GM12878 (cell line): ENCODE results near the gene PCDHGC3. TPM values are rescaled to one million over a fixed set of nuclear protein-coding genes. Genes with fewer than 3 reads are reported as not detected.
A peak's percentile ranks its signal among the peaks of the same experiment; 100 is the strongest.

Source experiments
- ATF7 ChIP-seq: fragments of 450-650 bp; IDR thresholded peaks from 2 replicates; pipeline ENCODE4 v1.6.1; 2016; ENCODE audit warnings: low read depth, mild to moderate bottlenecking
- DPF2 ChIP-seq: fragments of 450-650 bp; IDR thresholded peaks from 2 replicates; pipeline ENCODE4 v1.6.1; 2017; ENCODE audit warnings: mild to moderate bottlenecking
- EZH2 ChIP-seq: IDR thresholded peaks from 2 replicates; pipeline ENCODE4 v1.6.1; 2012; ENCODE audit warnings: low read depth, mild to moderate bottlenecking, control low read depth, inconsistent platforms, low read length, borderline replicate concordance; ENCODE audit not compliant: control insufficient read depth
- GATAD2B ChIP-seq: fragments of 450-650 bp; conservative IDR thresholded peaks from 2 replicates; pipeline ENCODE4 v1.6.1; 2017; ENCODE audit warnings: low read depth, mild to moderate bottlenecking, moderate library complexity
- IKZF2 ChIP-seq, 2 experiments: fragments of 450-650 bp; IDR thresholded peaks; 2 replicates each; pipeline ENCODE4 v1.6.1; 2017; ENCODE audit warnings: mild to moderate bottlenecking in 2 of 2, moderate library complexity in 2 of 2
- MTA2 ChIP-seq: fragments of 450-650 bp; IDR thresholded peaks from 2 replicates; pipeline ENCODE4 v1.6.1; 2016; ENCODE audit warnings: low read depth, mild to moderate bottlenecking, moderate library complexity
- MTA3 ChIP-seq: IDR thresholded peaks from 2 replicates; pipeline ENCODE4 v1.6.1; 2012; ENCODE audit warnings: low read length, inconsistent platforms, borderline replicate concordance
- NFIC ChIP-seq: IDR thresholded peaks from 2 replicates; pipeline ENCODE4 v1.6.1; 2012; ENCODE audit warnings: low read depth, mild to moderate bottlenecking, inconsistent platforms, low read length, moderate library complexity
- NKRF ChIP-seq: fragments of 450-650 bp; conservative IDR thresholded peaks from 2 replicates; pipeline ENCODE4 v1.6.1; 2017; ENCODE audit warnings: mild to moderate bottlenecking, moderate library complexity
- NR2C1 ChIP-seq: fragments of 450-650 bp; IDR thresholded peaks from 2 replicates; pipeline ENCODE4 v1.6.1; 2017; ENCODE audit warnings: antibody characterized with exemption, mild to moderate bottlenecking, moderate library complexity
- POLR2AphosphoS5 ChIP-seq: IDR thresholded peaks from 2 replicates; pipeline ENCODE4 v1.6.1; 2011; ENCODE audit warnings: mild to moderate bottlenecking, low read length, inconsistent platforms
- SP1 ChIP-seq: IDR thresholded peaks from one replicate; pipeline ENCODE4 v1.6.1; 2011; ENCODE audit warnings: low read depth, low read length
- SPI1 ChIP-seq: IDR thresholded peaks from 2 replicates; pipeline ENCODE4 v1.6.1; 2011; ENCODE audit warnings: low read depth, mild to moderate bottlenecking, low read length, moderate library complexity, borderline replicate concordance; ENCODE audit not compliant: insufficient read depth
- TARDBP ChIP-seq: IDR thresholded peaks from 2 replicates; pipeline ENCODE4 v1.6.1; 2016; ENCODE audit warnings: borderline replicate concordance
- TCF12 ChIP-seq: IDR thresholded peaks from 2 replicates; pipeline ENCODE4 v1.6.1; 2011; ENCODE audit warnings: low read depth, mild to moderate bottlenecking, low read length
- ZBTB33 ChIP-seq: fragments of 450-650 bp; IDR thresholded peaks from 2 replicates; pipeline ENCODE4 v1.6.1; 2017; ENCODE audit warnings: mild to moderate bottlenecking
- ZBTB40 ChIP-seq: fragments of 450-650 bp; IDR thresholded peaks from 2 replicates; pipeline ENCODE4 v1.6.1; 2016; ENCODE audit warnings: mild to moderate bottlenecking, moderate library complexity, borderline replicate concordance
- ZNF274 ChIP-seq: IDR thresholded peaks from one replicate; pipeline ENCODE4 v1.8.0; 2011; ENCODE audit not compliant: insufficient read length, insufficient read depth
- polyA plus RNA-seq, 11 experiments: library from polyadenylated mRNA; depleted of rRNA in 4 of 11; unstranded in 6 of 11; stranded (reverse) in 5 of 11; fragments of >200 nt; fragmentation: Nextera tagmentation in 4 of 11; fragmentation: Illumina TruSeq in 1 of 11; extraction: Ambion mirVana in 4 of 11; extraction: Trizol in 1 of 11; gene quantifications; 1 replicate in 1 of 11; 2 replicates in 10 of 11; pipeline versions ENCODE4 v1.2.1 to v1.2.3, GENCODE V29; 2011 to 2016; ENCODE audit warnings: inconsistent platforms in 2 of 11, missing spikeins in 2 of 11, low read depth in 1 of 11
- total RNA-seq, 4 experiments: library from RNA; depleted of rRNA in 3 of 4; stranded (reverse); fragments of >200 nt in 3 of 4; fragmentation: Illumina TruSeq in 1 of 4; extraction: Trizol in 1 of 4; gene quantifications; 2 replicates each; pipeline versions ENCODE4 v1.2.1 to v1.2.3, GENCODE V29; 2013 to 2021
- TF ChIP-seq, protein P1 (sequence below): fragments of 450-650 bp; formaldehyde crosslinking; IDR thresholded peaks from 2 replicates; pipeline ENCODE4 v1.5.0; 2022; ENCODE audit warnings: mild to moderate bottlenecking, missing genetic modification characterization

PCDHGC3 gene
- total and polyA plus RNA-seq, 10 of the 15 experiments (the other 5 are each of a cell fraction or from before 2014, with no cell fraction given), result 0.53 to 22.1 (median 12.0) TPM

DNA sequence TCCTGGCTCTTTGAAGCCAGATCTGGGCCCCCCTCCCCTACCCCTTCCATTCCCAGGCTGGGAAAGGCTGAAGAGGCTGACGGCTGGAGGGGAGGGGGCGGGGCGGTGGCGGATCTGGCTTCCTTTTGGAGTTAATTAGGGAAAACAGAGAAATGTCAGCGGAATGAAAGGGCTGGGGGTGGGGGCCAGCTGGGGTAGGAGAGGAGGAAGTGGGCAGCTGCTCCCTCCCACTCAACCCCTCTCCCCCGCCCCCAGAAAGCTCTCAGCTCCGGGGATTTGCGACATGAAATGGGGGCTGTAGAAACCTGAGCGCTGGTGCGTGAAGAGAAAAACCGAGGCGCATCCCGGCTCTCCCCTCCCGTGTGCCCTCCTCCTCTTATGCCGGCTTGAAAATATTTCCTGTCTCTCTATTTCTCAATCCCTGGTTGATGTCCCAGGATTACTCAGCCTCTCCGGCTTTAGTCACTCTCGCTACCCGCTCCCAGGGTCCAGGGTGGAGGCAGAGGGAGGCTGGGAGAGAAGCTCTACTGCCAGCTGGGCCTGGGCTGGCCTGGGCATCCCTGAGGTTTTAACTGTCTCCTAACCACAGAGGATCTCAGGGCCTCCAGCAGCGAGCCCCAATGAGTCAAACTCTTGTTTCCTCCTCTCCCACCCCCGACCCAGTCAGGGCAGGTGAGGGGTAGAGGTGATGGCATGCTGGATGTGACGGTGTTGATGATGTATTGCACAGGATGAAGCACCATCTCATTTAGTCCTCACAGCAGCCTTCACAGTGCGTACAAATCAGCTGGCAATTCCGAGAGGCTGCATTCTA is 33.2 kb downstream of the PCDHGC3 start (continued):
- TF ChIP-seq TCF12, result 0 out of 2 replicates have a peak, but pooled peaks have one; percentile 51
- TF ChIP-seq EZH2, result no peak
- TF ChIP-seq DPF2, result peak; percentile 23; the same call in 1 of the 2 replicates
- no peak; the same call in 1 of the 2 replicates for TF ChIP-seq POLR2AphosphoS5
- TF ChIP-seq, protein P1, sequence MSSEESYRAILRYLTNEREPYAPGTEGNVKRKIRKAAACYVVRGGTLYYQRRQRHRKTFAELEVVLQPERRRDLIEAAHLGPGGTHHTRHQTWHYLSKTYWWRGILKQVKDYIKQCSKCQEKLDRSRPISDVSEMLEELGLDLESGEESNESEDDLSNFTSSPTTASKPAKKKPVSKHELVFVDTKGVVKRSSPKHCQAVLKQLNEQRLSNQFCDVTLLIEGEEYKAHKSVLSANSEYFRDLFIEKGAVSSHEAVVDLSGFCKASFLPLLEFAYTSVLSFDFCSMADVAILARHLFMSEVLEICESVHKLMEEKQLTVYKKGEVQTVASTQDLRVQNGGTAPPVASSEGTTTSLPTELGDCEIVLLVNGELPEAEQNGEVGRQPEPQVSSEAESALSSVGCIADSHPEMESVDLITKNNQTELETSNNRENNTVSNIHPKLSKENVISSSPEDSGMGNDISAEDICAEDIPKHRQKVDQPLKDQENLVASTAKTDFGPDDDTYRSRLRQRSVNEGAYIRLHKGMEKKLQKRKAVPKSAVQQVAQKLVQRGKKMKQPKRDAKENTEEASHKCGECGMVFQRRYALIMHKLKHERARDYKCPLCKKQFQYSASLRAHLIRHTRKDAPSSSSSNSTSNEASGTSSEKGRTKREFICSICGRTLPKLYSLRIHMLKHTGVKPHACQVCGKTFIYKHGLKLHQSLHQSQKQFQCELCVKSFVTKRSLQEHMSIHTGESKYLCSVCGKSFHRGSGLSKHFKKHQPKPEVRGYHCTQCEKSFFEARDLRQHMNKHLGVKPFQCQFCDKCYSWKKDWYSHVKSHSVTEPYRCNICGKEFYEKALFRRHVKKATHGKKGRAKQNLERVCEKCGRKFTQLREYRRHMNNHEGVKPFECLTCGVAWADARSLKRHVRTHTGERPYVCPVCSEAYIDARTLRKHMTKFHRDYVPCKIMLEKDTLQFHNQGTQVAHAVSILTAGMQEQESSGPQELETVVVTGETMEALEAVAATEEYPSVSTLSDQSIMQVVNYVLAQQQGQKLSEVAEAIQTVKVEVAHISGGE (CRISPR knock-in tag), result no peak
- no peak for TF ChIP-seq SP1
- no peak for TF ChIP-seq NR2C1
- TF ChIP-seq ATF7, result no peak
- TF ChIP-seq ZBTB40, result no peak
- no peak; the same call in 1 of the 2 replicates for TF ChIP-seq MTA2
- no peak for TF ChIP-seq GATAD2B
- TF ChIP-seq ZBTB33, result no peak
- TF ChIP-seq TARDBP, result no peak
- TF ChIP-seq NKRF, result no peak
- TF ChIP-seq IKZF2 (IDR thresholded peaks at IDR 0.05), result peak; percentile 42 to 67; a peak in 3 of 4 replicates
- 0 out of 2 replicates have a peak, but pooled peaks have one; percentile 6 for TF ChIP-seq SPI1
- no peak for TF ChIP-seq NFIC
- no peak for TF ChIP-seq ZNF274
- no peak for TF ChIP-seq MTA3
